ENCODE results near the gene KIF6.

The KIF6 gene

DNA sequence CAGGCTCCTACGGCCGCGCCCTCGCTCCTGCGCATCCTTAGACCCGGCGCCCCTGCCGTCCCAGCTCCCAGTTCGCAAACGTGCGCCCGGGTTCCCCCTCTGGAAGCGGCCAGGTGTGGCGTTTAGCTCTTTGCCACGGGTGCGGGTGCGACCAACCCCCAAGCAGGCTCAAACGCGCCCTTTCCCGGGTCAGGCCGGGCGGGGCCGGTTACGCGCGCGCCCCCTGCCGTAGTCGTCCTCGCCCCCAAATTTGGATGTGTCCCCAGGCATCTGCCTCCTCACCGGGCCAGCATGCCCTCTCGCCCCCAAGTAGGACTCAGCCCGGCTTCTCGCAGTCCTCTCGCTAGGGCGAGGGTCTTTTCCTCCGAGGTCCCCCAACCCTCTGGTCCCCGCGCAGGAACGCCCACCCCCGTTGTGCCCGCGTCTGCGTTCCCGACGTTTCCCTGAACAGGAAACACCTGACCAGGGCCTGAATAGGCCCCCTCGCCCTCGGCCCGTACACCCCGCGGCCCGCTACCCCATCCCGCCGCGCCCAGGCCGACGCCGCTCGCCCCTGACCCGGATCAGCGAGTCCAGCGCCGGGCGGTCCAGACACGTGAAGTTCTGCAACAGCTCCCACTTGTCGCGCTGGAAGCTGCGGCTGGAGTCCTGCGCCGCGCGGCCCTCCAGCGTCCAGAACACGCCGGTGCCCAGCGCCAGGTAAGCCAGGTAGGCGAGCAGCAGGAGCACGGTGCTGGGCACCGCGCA is 411.5 kb downstream of the KIF6 start:
- no peak overlapping the region for H3K4me3 ChIP-seq (ENCODE audit: low read depth, low read length)
- TF ChIP-seq CTCF (IDR thresholded peaks at IDR 0.05; ENCODE audit: low read depth, low read length): no peak

DNA sequence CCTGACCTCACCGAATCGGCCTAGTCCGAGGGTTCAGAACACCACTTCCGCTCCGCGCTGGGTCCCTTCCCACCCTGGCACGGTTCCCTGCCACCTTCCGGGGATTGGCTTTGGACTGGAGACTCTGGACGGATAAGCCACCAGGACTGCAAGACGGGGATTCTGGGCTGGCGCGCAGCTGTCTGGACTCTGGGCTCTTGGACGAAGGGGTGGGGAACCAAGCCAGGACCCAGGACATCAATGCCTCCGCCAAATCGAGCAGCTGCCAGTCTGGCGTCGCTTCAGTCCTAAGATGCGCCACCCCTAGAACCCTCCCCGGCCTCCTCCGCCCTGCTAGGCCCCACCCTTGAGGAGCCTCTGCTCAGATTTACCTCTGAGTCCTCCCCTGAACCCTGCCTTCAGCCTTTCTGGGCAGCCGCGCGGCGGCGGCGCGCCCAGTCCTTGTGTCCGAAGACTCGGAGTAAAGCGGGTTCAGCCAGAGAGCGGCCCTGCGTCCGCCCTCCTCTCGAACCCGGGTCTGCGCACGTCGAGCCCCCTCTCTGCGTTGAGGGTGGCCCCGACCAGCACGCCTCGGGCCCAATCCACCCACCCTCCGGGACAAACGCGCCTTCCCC is 412.2 kb downstream of the KIF6 start:
- no peak overlapping the region for H3K4me3 ChIP-seq (ENCODE audit: low read depth, low read length)
- TF ChIP-seq CTCF (IDR thresholded peaks at IDR 0.05; ENCODE audit: low read depth, low read length): no peak

DNA sequence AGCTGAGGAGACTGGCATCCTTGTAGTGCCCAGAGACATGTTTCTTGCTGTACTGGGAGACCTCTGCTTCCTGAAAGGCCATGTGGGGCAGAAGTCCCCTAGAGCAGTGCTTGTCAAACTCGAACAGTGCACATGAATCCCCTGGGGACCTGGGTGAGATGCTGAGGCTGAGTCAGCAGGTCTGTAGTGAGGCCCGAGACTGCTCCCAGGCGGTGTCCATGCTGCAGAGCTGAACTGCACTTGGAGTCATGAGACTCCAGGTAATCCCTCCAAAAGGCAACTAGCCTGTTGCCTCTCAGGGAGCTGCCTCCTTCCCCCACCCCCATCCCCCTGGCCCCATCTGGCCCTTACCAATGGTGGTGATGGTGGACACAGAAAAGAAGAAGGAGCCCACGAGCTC is 414.7 kb downstream of the KIF6 start:
- no peak overlapping the region for H3K4me3 ChIP-seq (ENCODE audit: low read depth, low read length)

DNA sequence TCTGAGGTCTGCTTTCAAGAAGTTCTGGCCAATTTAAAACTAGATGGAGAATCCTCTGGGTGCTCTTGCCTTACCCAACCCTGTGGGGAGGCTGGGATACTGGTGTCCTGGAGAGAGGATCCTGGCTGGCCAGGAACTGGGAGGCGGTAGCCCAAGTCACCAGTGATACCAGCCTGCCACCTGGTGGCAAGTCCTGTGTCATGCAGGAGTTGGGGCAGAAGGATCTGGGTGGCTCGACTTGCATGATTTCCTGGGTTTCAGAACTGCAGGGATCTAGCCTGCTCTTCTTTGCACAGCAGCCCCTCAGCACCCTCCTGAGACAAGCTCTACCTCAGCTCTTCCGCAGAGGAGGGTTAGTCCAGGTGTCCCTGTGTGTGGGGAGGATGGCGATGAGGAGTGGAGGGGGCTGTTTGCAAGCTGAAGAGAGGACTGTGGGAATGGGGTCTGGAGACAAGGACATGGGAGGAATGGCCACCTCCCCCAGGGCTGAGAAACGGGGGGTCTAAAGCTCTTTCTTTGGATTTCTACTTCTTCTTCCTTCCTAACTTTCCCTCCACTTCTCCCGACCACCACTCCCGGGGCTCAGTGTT is 415.2 kb downstream of the KIF6 start:
- peak; percentile 78 for TF ChIP-seq CTCF (IDR thresholded peaks at IDR 0.05; ENCODE audit: low read depth, low read length)
- no peak overlapping the region for H3K4me3 ChIP-seq (ENCODE audit: low read depth, low read length)

More for the DNA sequence above, 414.7 kb downstream of the KIF6 start:
- TF ChIP-seq CTCF (IDR thresholded peaks at IDR 0.05; ENCODE audit: low read depth, low read length): no peak

DNA sequence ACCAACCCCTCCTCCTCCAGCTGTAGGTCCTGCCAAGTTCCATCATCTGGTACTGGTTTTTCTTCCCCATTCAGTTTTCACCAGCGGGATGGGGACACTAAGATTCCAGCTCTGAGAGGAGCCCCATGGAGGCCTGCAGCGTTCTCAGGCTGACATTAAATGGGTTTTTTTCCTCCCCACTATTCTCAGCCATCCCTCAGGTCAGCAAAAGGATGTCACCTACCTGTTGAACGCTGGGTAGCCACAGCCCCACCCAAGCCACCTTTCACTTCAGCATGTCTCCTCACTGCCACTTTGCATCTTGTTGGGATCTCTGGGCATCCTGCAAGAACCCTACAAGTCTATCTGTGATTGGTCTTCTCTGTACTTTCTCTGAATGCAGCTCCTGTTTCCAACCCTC is 417.7 kb downstream of the KIF6 start:
- no peak overlapping the region for H3K4me3 ChIP-seq (ENCODE audit: low read depth, low read length)
- TF ChIP-seq CTCF (IDR thresholded peaks at IDR 0.05; ENCODE audit: low read depth, low read length): no peak

- TF ChIP-seq CTCF (IDR thresholded peaks at IDR 0.05; ENCODE audit: low read depth, low read length): no peak
These were observed 420.3 kb downstream of the KIF6 start for GRCh38 chr6:39304951-39305350.

More at GRCh38 chr6:39304951-39305350, 420.3 kb downstream of the KIF6 start:
- no peak overlapping the region for H3K4me3 ChIP-seq (ENCODE audit: low read depth, low read length)

Data from WI38 (cell line).